Esophagus muscularis mucosa (tissue), 4 donors: ENCODE data around the gene C15orf61. TPM values are rescaled to one million over a fixed set of nuclear protein-coding genes. Genes with fewer than 3 reads are reported as not detected.
A peak's percentile ranks its signal among the peaks of the same experiment; 100 is the strongest.

Experiments used
- DNase-seq: peaks from one replicate; pipeline ENCODE4 v3.0.0-alpha.2; 2017; ENCODE audit errors: extremely low spot score
- H3K27ac ChIP-seq, 4 donors: fragments of 200-600 bp; sonication (generic); replicated peaks in 1 of 4; 1 replicate in 3 of 4; 2 replicates in 1 of 4; pipeline ENCODE4 v1.5.1; 2016 to 2019; ENCODE audit warnings: mild to moderate bottlenecking in 1 of 4
- H3K27me3 ChIP-seq, 4 donors: fragments of 200-600 bp; sonication (generic); one replicate each; pipeline versions ENCODE4 v1.5.1 to v1.6.0; 2016 to 2019
- H3K36me3 ChIP-seq, 4 donors: fragments of 200-600 bp; sonication (generic); one replicate each; pipeline ENCODE4 v1.5.1; 2016 to 2019
- H3K4me1 ChIP-seq, 4 donors: fragments of 200-600 bp; sonication (generic); one replicate each; pipeline ENCODE4 v1.5.1; 2016 to 2019
- H3K4me3 ChIP-seq, 4 donors: fragments of 200-600 bp; sonication (generic); 1 replicate in 2 of 4; 2 replicates in 2 of 4; pipeline ENCODE4 v1.5.1; 2016 to 2019; ENCODE audit warnings: mild to moderate bottlenecking in 4 of 4, moderate library complexity in 1 of 4
- H3K9me3 ChIP-seq, 4 donors: fragments of 200-600 bp; sonication (generic); 1 replicate in 3 of 4; 2 replicates in 1 of 4; pipeline ENCODE4 v1.5.1; 2016 to 2019
- CTCF ChIP-seq, 3 experiments: fragments of 200-600 bp in 2 of 3; fragments of 450-650 bp in 1 of 3; sonication (generic) in 2 of 3; IDR thresholded peaks; one replicate each; pipeline ENCODE4 v1.5.1; 2017 to 2019; ENCODE audit warnings: antibody characterized with exemption in 3 of 3, mild to moderate bottlenecking in 2 of 3, moderate library complexity in 1 of 3
- EP300 ChIP-seq: sonication (generic); formaldehyde crosslinking; IDR thresholded peaks from one replicate; pipeline ENCODE4 v1.6.1; 2017; ENCODE audit warnings: antibody characterized with exemption
- POLR2A ChIP-seq: fragments of 450-650 bp; IDR thresholded peaks from one replicate; pipeline ENCODE4 v1.6.1; 2017; ENCODE audit warnings: antibody characterized with exemption, moderate library complexity, mild to moderate bottlenecking, low read depth
- POLR2AphosphoS5 ChIP-seq, 2 donors: sonication (generic); formaldehyde crosslinking; IDR thresholded peaks; one replicate each; pipeline ENCODE4 v1.6.1; 2017; ENCODE audit warnings: antibody characterized with exemption in 2 of 2
- WGBS: methylation state at CpG from one replicate; pipeline ENCODE4 v1.1.5; 2018; 5-methylcytosine and 5-hydroxymethylcytosine counted together
- intact Hi-C: fragments of 100-400 bp; cut with DNase I; formaldehyde crosslinking; loops from one replicate; pipeline ENCODE4 v1.15.1; 2023
- total RNA-seq, 4 donors: library from RNA; depleted of rRNA; stranded (reverse); fragments of >200 nt; gene quantifications; one replicate each; pipeline versions ENCODE4 v1.1.0 to v1.2.1, GENCODE V29; 2016

The C15orf61 gene
- total RNA-seq, 4 donors from 2014 or later = 3.8 to 8.1 (median 5.7) TPM

- Histone ChIP-seq H3K27me3 (no peaks in the 10 kb centered on the region), H3K9me3 (no peaks in the 10 kb centered on the region), H3K4me1 (peaks cover 21 to 40% (median 32%) of the 10 kb centered on the region in 4 donors), H3K27ac (peak overlapping the region; percentile 92 to 98 (median 94)), H3K36me3 (peaks cover 0 to 13% (median 0%) of the 10 kb centered on the region in 4 donors), H3K4me3 (peak overlapping the region; percentile 79 to 89 (median 86))
- TF ChIP-seq EP300 (peak; percentile 15), POLR2A (no peak)
- intact Hi-C loops = no loop called here
- WGBS = 21% methylated on average over 17 of the region's 24 CpGs
- no peak for DNase-seq
Observed at GRCh38 chr15:67520321-67521028, 456 bp upstream of the C15orf61 start.

- H3K27ac ChIP-seq = peak overlapping the region; percentile 92 to 98 (median 94)
- peaks cover 0 to 12% (median 0%) of the 10 kb centered on the region in 4 donors for H3K36me3 ChIP-seq
- H3K4me3 ChIP-seq = peak overlapping the region; percentile 79 to 89 (median 86)
- H3K27me3 ChIP-seq = no peaks in the 10 kb centered on the region
- under 1% methylated on average over 14 of the region's 23 CpGs for WGBS
- no peaks in the 10 kb centered on the region for H3K9me3 ChIP-seq
- H3K4me1 ChIP-seq = peaks cover 21 to 43% (median 32%) of the 10 kb centered on the region in 4 donors
- no peak for TF ChIP-seq CTCF (IDR thresholded peaks at IDR 0.05)
- no peak for TF ChIP-seq POLR2A
- no peak for TF ChIP-seq EP300
- no peak for TF ChIP-seq POLR2AphosphoS5 (IDR thresholded peaks at IDR 0.05)
- DNase-seq = no peak
- intact Hi-C loops = loop anchor here (2.0 kb wide), 1 partner anchor 21 kb away; the partner anchor contains the start of gene MAP2K5
Observed at GRCh38 chr15:67521783-67522568, 1.0 kb downstream of the C15orf61 start.

GRCh38 chr15:67523330-67523729, 2.4 kb downstream of the C15orf61 start:
- 58% methylated on average over 1 of the region's 1 CpG for WGBS
- H3K4me1 ChIP-seq = peaks cover 21 to 43% (median 32%) of the 10 kb centered on the region in 4 donors
- peaks cover 0 to 19% (median 3%) of the 10 kb centered on the region in 4 donors for H3K36me3 ChIP-seq
- DNase-seq = no peak
- H3K27me3 ChIP-seq = no peaks in the 10 kb centered on the region
- no peak overlapping the region for H3K27ac ChIP-seq
- peak overlapping the region in 3 of 4 donors; percentile 79 to 87 (median 84) for H3K4me3 ChIP-seq
- TF ChIP-seq POLR2AphosphoS5 (IDR thresholded peaks at IDR 0.05) = no peak
- no peak for TF ChIP-seq CTCF (IDR thresholded peaks at IDR 0.05)
- no peak for TF ChIP-seq POLR2A
- no peak for TF ChIP-seq EP300
- H3K9me3 ChIP-seq = no peaks in the 10 kb centered on the region
- intact Hi-C loops = loop anchor here (2.0 kb wide), 1 partner anchor 19 kb away; the partner anchor contains the start of gene MAP2K5

- Histone ChIP-seq H3K27ac (no peak overlapping the region), H3K4me1 (peaks cover 21 to 43% (median 32%) of the 10 kb centered on the region in 4 donors), H3K9me3 (no peaks in the 10 kb centered on the region), H3K36me3 (peaks cover 0 to 19% (median 3%) of the 10 kb centered on the region in 4 donors), H3K27me3 (no peaks in the 10 kb centered on the region), H3K4me3 (no peak overlapping the region)
- intact Hi-C loops = no loop called here
- no peak for DNase-seq
- no peak for TF ChIP-seq CTCF (IDR thresholded peaks at IDR 0.05)
- TF ChIP-seq POLR2AphosphoS5 (IDR thresholded peaks at IDR 0.05) = no peak
- TF ChIP-seq POLR2A = no peak
- TF ChIP-seq EP300 = no peak
Observed at GRCh38 chr15:67524235-67524634, 3.3 kb downstream of the C15orf61 start.

GRCh38 chr15:67528513-67528912, 7.6 kb downstream of the C15orf61 start:
- no peak for TF ChIP-seq EP300
- no peak for TF ChIP-seq POLR2A
- peaks cover 3 to 19% (median 11%) of the 10 kb centered on the region in 4 donors for H3K4me1 ChIP-seq
- DNase-seq = no peak
- no peaks in the 10 kb centered on the region for H3K27me3 ChIP-seq
- H3K4me3 ChIP-seq = no peak overlapping the region
- peaks cover 0 to 19% (median 6%) of the 10 kb centered on the region in 4 donors for H3K36me3 ChIP-seq
- H3K9me3 ChIP-seq = no peaks in the 10 kb centered on the region
- H3K27ac ChIP-seq = no peak overlapping the region
- intact Hi-C loops = no loop called here
- 94% methylated on average over 3 of the region's 3 CpGs for WGBS
